MCF 10A (cell line): Measurements from ENCODE around the gene GIN1. TPM values are rescaled to one million over a fixed set of nuclear protein-coding genes. Genes with fewer than 3 reads are reported as not detected.
"Not testable (repeated sequence)": the region's sequence is repeated elsewhere in the genome, so short reads cannot be mapped to it uniquely, and the experiment has no call there.

Experiments used
- BruUV-seq: library from RNA; stranded (reverse); fragments of 400-500 nt; replicated peaks from 2 replicates; lab custom pipeline; 2021; lab: Mats Ljungman, UMichigan
- CTCF ChIA-PET: fragments of 300-600 bp; sonication (Branson Sonifier 250); formaldehyde crosslinking; extraction: SDS; loops from one replicate; lab custom pipeline; 2021; ENCODE audit warnings: antibody characterized with exemption, inconsistent platforms; lab: Yijun Ruan, JAX
- POLR2A ChIA-PET: fragments of 300-600, 350-650 bp; sonication (Branson Sonifier 250); formaldehyde crosslinking; extraction: SDS; loops from one replicate; lab custom pipeline; 2020; ENCODE audit warnings: antibody characterized with exemption, inconsistent platforms; lab: Yijun Ruan, JAX
- DNase-seq: peaks from one replicate; pipeline ENCODE4 v3.0.0-alpha.2; 2018; ENCODE audit not compliant: unreplicated experiment
- H3K27ac Mint-ChIP-seq: one replicate; pipeline ENCODE4 v1.8.0; 2022; ENCODE audit warnings: mild to moderate bottlenecking, low read depth, mixed read lengths; ENCODE audit not compliant: unreplicated experiment
- H3K27me3 Mint-ChIP-seq: one replicate; pipeline ENCODE4 v1.8.0; 2022; ENCODE audit warnings: mixed read lengths; ENCODE audit not compliant: insufficient read depth, unreplicated experiment
- H3K36me3 Mint-ChIP-seq: one replicate; pipeline ENCODE4 v1.8.0; 2022; ENCODE audit warnings: mild to moderate bottlenecking, moderate library complexity, mixed read lengths; ENCODE audit not compliant: insufficient read depth, unreplicated experiment
- H3K4me1 Mint-ChIP-seq: one replicate; pipeline ENCODE4 v1.8.0; 2022; ENCODE audit warnings: mixed read lengths; ENCODE audit not compliant: insufficient read depth, unreplicated experiment
- H3K4me3 Mint-ChIP-seq: one replicate; pipeline ENCODE4 v1.8.0; 2022; ENCODE audit warnings: mild to moderate bottlenecking, moderate library complexity, mixed read lengths; ENCODE audit not compliant: unreplicated experiment
- H3K9me3 Mint-ChIP-seq: one replicate; pipeline ENCODE4 v1.8.0; 2022; ENCODE audit warnings: mixed read lengths; ENCODE audit not compliant: unreplicated experiment
- intact Hi-C: fragments of 100-400 bp; cut with micrococcal nuclease; formaldehyde crosslinking; loops from 2 replicates; pipeline ENCODE4 v1.14.1; 2022
- total RNA-seq: library from RNA; stranded (reverse); gene quantifications from 2 replicates; pipeline ENCODE4 v1.2.3, GENCODE V29; 2022
- TF ChIP-seq, protein P1 (sequence below): fragments of 200-600 bp; IDR thresholded peaks from one replicate; pipeline ENCODE4 v1.8.0; 2022; ENCODE audit warnings: antibody characterized with exemption, mild to moderate bottlenecking; ENCODE audit not compliant: unreplicated experiment

The GIN1 gene
- total RNA-seq, 1 experiment from 2014 or later = 16.2 TPM

- no TSS peak for BruUV-seq
- no peaks in the 10 kb centered on the region for H3K27me3 Mint-ChIP-seq
- ChIA-PET CTCF (no interaction called here), POLR2A (no interaction called here)
- intact Hi-C loops = no loop called here
- TF ChIP-seq, protein P1, sequence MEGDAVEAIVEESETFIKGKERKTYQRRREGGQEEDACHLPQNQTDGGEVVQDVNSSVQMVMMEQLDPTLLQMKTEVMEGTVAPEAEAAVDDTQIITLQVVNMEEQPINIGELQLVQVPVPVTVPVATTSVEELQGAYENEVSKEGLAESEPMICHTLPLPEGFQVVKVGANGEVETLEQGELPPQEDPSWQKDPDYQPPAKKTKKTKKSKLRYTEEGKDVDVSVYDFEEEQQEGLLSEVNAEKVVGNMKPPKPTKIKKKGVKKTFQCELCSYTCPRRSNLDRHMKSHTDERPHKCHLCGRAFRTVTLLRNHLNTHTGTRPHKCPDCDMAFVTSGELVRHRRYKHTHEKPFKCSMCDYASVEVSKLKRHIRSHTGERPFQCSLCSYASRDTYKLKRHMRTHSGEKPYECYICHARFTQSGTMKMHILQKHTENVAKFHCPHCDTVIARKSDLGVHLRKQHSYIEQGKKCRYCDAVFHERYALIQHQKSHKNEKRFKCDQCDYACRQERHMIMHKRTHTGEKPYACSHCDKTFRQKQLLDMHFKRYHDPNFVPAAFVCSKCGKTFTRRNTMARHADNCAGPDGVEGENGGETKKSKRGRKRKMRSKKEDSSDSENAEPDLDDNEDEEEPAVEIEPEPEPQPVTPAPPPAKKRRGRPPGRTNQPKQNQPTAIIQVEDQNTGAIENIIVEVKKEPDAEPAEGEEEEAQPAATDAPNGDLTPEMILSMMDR = no peak
- H3K4me3 Mint-ChIP-seq = no peak overlapping the region
- no peaks in the 10 kb centered on the region for H3K9me3 Mint-ChIP-seq
- DNase-seq = no peak
- H3K36me3 Mint-ChIP-seq = peaks cover 12% of the 10 kb centered on the region
- no peaks in the 10 kb centered on the region for H3K4me1 Mint-ChIP-seq
- no peak overlapping the region for H3K27ac Mint-ChIP-seq
These were observed 28.3 kb upstream of the GIN1 start for GRCh38 chr5:103148213-103148612.

GRCh38 chr5:103145196-103145595, 25.3 kb upstream of the GIN1 start:
- Mint-ChIP-seq H3K4me1 (no peaks in the 10 kb centered on the region), H3K9me3 (no peaks in the 10 kb centered on the region), H3K27me3 (no peaks in the 10 kb centered on the region), H3K4me3 (no peak overlapping the region), H3K27ac (no peak overlapping the region), H3K36me3 (peaks cover 24% of the 10 kb centered on the region)
- ChIA-PET CTCF (interaction anchor here (0.5 to 1.0 kb wide), 4 partner anchors 260 to 1265 kb away, joined by 3 to 4 read pairs (median 4); no protein-coding TSS in a partner anchor), POLR2A (no interaction called here)
- TF ChIP-seq, protein P1 = no peak
- no peak for DNase-seq
- no TSS peak for BruUV-seq
- intact Hi-C loops = no loop called here

GRCh38 chr5:103142132-103142531, 22.2 kb upstream of the GIN1 start:
- CTCF ChIA-PET = interaction anchor here (0.7 kb wide), 1 partner anchor 101 kb away, joined by 5 read pairs; no protein-coding TSS in a partner anchor
- H3K36me3 Mint-ChIP-seq = peaks cover 36% of the 10 kb centered on the region
- intact Hi-C loops, BruUV-seq, H3K4me3 Mint-ChIP-seq, POLR2A ChIA-PET, H3K27me3 Mint-ChIP-seq, H3K9me3 Mint-ChIP-seq, H3K4me1 Mint-ChIP-seq, DNase-seq, H3K27ac Mint-ChIP-seq: not testable (repeated sequence)

- Mint-ChIP-seq H3K27ac (no peak overlapping the region), H3K4me3 (no peak overlapping the region)
- POLR2A ChIA-PET = interaction anchor here (0.7 to 3.1 kb wide), 3 partner anchors 19 to 555 kb away, joined by 3 to 18 read pairs (median 3); partner anchors contain the start of genes GIN1 and PPIP5K2
These were observed 19.4 kb upstream of the GIN1 start for GRCh38 chr5:103139264-103139865.

More at GRCh38 chr5:103139264-103139865, 19.4 kb upstream of the GIN1 start:
- Mint-ChIP-seq H3K4me1 (no peaks in the 10 kb centered on the region), H3K36me3 (peaks cover 33% of the 10 kb centered on the region), H3K9me3 (no peaks in the 10 kb centered on the region), H3K27me3 (no peaks in the 10 kb centered on the region)
- intact Hi-C loops = loop anchor here (1.0 to 5.0 kb wide), 6 partner anchors 98 to 603 kb away; no protein-coding TSS in a partner anchor
- DNase-seq = peak; percentile 87
- BruUV-seq = no TSS peak
- CTCF ChIA-PET = interaction anchor here (0.6 to 2.5 kb wide), 39 partner anchors 8 to 696 kb away, joined by 3 to 17 read pairs (median 4); partner anchors contain the start of genes GIN1 and PPIP5K2
- TF ChIP-seq, protein P1 = peak; percentile 95
